GM21737 (cell line): ENCODE data around the gene BAIAP2.

ENCODE experiments used
- ATAC-seq: cut with Tn5 transposase; IDR thresholded peaks from one replicate; pipeline ENCODE4 v1.9.1; 2021; ENCODE audit warnings: mild to moderate bottlenecking, moderate library complexity; ENCODE audit not compliant: unreplicated experiment

Gene BAIAP2

GRCh38 chr17:81034779-81035520 is at the start of gene BAIAP2:
TSS of gene BAIAP2 (plus strand) at chr17:81035151. CDS start at chr17:81035255, 104 bp downstream.
- peak; percentile 51 for ATAC-seq

GRCh38 chr17:80986046-80986445 is 48.9 kb upstream of the BAIAP2 start:
- ATAC-seq, result no peak

- no peak for ATAC-seq
Measured at GRCh38 chr17:80986816-80987475, 48.0 kb upstream of the BAIAP2 start.

- ATAC-seq, result no peak
Measured at GRCh38 chr17:80987941-80988461, 47.0 kb upstream of the BAIAP2 start.

- no peak for ATAC-seq
Measured at GRCh38 chr17:80989586-80989913, 45.4 kb upstream of the BAIAP2 start.

- no peak for ATAC-seq
Measured at GRCh38 chr17:80990921-80991644, 43.9 kb upstream of the BAIAP2 start.

GRCh38 chr17:80991645-80992076 is 43.3 kb upstream of the BAIAP2 start, which contains the start of gene CHMP6:
TSS of gene CHMP6 (plus strand) at chr17:80991841. CDS start at chr17:80991919, 78 bp downstream.
- ATAC-seq, result peak; percentile 48

GRCh38 chr17:80992077-80992947 is 42.6 kb upstream of the BAIAP2 start:
- peak; percentile 27 for ATAC-seq

GRCh38 chr17:80992948-80993624 is 41.9 kb upstream of the BAIAP2 start:
- no peak for ATAC-seq

GRCh38 chr17:80995131-80995530 is 39.8 kb upstream of the BAIAP2 start:
- ATAC-seq, result no peak

- no peak for ATAC-seq
Measured at GRCh38 chr17:80996422-80997305, 38.3 kb upstream of the BAIAP2 start.

GRCh38 chr17:80997424-80998117 is 37.4 kb upstream of the BAIAP2 start:
- no peak for ATAC-seq

GRCh38 chr17:80998118-80998747 is 36.7 kb upstream of the BAIAP2 start:
- ATAC-seq, result no peak

GRCh38 chr17:80998748-80999535 is 36.0 kb upstream of the BAIAP2 start:
- no peak for ATAC-seq

GRCh38 chr17:80999536-81000333 is 35.2 kb upstream of the BAIAP2 start:
- no peak for ATAC-seq

- ATAC-seq, result no peak
Measured at GRCh38 chr17:81000334-81000630, 34.7 kb upstream of the BAIAP2 start.
